ENCODE results near the gene STRADA. TPM values are rescaled to one million over a fixed set of nuclear protein-coding genes. Genes with fewer than 3 reads are reported as not detected.

Gene STRADA
- total and polyA plus RNA-seq, 10 of the 15 experiments (the other 5 are each of a cell fraction or from before 2014, with no cell fraction given), result 13.3 to 54.1 (median 44.0) TPM

DNA sequence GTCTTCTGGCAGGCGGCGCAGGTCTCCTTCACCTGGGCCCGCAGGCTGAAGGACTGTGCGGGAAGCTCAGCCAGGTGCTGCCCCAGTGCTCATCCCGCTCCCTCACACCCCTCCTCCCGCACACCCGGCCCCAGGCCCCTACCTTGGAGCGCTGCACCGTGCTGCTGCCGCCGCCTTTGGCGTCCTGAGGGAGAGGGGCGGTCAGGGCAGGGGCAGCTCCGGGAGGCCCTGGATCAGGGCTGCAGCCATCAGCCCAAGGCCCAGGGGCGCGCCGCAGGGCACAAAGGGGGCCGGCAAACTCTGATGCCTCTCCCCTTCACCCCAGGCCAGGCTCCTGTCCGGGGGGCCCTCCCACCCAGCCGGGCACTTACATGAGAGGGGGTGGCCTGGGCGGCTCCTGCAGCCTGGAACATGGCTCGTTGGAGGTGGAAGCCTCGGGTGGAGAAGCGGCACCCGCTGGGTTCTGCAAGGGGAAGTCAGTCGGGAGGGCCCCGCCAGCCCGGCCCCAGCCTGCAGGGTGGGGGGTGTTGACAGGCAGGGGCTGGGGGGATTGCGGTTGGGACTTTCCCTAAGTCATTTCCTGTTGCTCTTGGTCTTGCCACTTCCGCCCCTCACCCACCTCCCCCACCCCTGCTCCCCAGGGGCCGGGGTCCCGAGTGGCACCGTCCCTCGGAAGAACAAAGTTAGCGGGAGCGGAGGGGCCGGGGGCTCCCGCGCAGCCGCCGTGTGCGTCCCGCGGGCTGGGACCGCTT is 42.5 kb downstream of the STRADA start (continued):
- TF ChIP-seq, protein P1, sequence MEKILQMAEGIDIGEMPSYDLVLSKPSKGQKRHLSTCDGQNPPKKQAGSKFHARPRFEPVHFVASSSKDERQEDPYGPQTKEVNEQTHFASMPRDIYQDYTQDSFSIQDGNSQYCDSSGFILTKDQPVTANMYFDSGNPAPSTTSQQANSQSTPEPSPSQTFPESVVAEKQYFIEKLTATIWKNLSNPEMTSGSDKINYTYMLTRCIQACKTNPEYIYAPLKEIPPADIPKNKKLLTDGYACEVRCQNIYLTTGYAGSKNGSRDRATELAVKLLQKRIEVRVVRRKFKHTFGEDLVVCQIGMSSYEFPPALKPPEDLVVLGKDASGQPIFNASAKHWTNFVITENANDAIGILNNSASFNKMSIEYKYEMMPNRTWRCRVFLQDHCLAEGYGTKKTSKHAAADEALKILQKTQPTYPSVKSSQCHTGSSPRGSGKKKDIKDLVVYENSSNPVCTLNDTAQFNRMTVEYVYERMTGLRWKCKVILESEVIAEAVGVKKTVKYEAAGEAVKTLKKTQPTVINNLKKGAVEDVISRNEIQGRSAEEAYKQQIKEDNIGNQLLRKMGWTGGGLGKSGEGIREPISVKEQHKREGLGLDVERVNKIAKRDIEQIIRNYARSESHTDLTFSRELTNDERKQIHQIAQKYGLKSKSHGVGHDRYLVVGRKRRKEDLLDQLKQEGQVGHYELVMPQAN (conservative IDR thresholded peaks at IDR 0.05), result no peak; the same call in none of the 2 replicates
- no peak for TF ChIP-seq ZNF274 (IDR thresholded peaks at IDR 0.05; ENCODE audit: insufficient read depth, insufficient read length)
- TF ChIP-seq RFX5 (IDR thresholded peaks at IDR 0.05; ENCODE audit: low read depth, low read length), result no peak
- TF ChIP-seq RB1 (IDR thresholded peaks at IDR 0.05; ENCODE audit: borderline replicate concordance), result no peak
- TF ChIP-seq NFYB (IDR thresholded peaks at IDR 0.05; ENCODE audit: insufficient read depth, low read depth, low read length), result no peak
- no peak for TF ChIP-seq ASH2L (IDR thresholded peaks at IDR 0.05; ENCODE audit: borderline replicate concordance, low read depth)

DNA sequence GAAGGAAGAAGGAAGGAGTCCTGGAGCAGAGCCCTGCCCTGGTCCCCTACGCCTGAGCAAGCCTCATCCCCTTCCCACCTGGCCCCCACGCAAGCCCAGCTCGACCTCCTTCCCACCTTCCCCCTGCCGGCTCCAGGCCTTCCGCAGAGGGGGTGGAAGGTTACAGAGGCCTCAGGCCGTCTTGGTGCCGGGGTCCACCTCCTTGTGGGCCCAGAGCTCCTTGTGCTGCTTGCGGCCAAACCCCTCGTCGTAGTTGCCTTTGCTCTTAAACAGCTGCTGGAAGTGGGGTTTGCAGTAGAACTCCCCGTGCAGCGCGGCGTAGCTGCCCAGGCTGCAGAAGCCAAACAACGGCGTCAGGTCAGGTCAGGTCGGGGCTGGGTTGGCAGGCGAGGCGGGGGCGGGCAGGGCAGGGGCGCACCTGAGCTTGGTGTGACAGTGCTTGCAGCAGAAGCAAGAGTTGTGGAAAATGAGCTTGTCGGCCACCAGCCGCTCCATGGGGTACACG is 43.2 kb downstream of the STRADA start:
- peak overlapping the region; percentile 86 for H3K9ac ChIP-seq (ENCODE audit: control insufficient read depth, insufficient read depth, low read length)
- TF ChIP-seq EGR1 (IDR thresholded peaks at IDR 0.05; ENCODE audit: borderline replicate concordance in 1 of 2, low read depth in 2 of 2, low read length in 2 of 2) (peak in 1 of 2 experiments; percentile 26; a peak in 1 of 3 replicates), POLR2AphosphoS5 (IDR thresholded peaks at IDR 0.05; ENCODE audit: low read length) (peak; percentile 24; the same call in 1 of the 2 replicates), ZSCAN29 (IDR thresholded peaks at IDR 0.05) (no peak), IRF4 (IDR thresholded peaks at IDR 0.05; ENCODE audit: low read depth, low read length) (no peak), KLF5 (IDR thresholded peaks at IDR 0.05; ENCODE audit: partially characterized antibody) (no peak), ASH2L (IDR thresholded peaks at IDR 0.05; ENCODE audit: borderline replicate concordance, low read depth) (no peak), HCFC1 (IDR thresholded peaks at IDR 0.05; ENCODE audit: low read length) (no peak)
- peaks cover 62% of the 10 kb centered on the region for H3K79me2 ChIP-seq (ENCODE audit: control insufficient read depth, insufficient read depth, low read length)
- H3K9me3 ChIP-seq (replicated peaks; ENCODE audit: control insufficient read depth, insufficient read depth, low read length), result no peaks in the 10 kb centered on the region
- no peak for DNase-seq (ENCODE audit: low read depth, low spot score)
- in situ Hi-C loops (cut with MboI) (no loop called here), intact Hi-C loops (cut with micrococcal nuclease; ENCODE audit: unreplicated experiment) (loop anchor here (2.0 to 10.0 kb wide), 4 partner anchors 128 to 274 kb away; partner anchors contain the start of genes DCAF7, FTSJ3, PSMC5 and SMARCD2)
- BruUV-seq (replicated peaks), result no TSS peak
- CTCF ChIA-PET, result interaction anchor here (0.5 to 2.9 kb wide), 27 partner anchors 8 to 168 kb away, joined by 3 to 11 read pairs (median 4); partner anchors contain the start of gene CCDC47
- POLR2A ChIA-PET, result interaction anchor here (0.8 to 2.7 kb wide), 11 partner anchors 10 to 148 kb away, joined by 3 to 23 read pairs (median 4); partner anchors contain the start of genes CCDC47, DCAF7, DDX42 and MAP3K3
- under 1% methylated on average over 24 of the region's 24 CpGs for WGBS (ENCODE audit: insufficient coverage, insufficient replicate concordance, low lambda C conversion rate, missing lambda C conversion rate)
- SMC1A ChIA-PET (ENCODE audit: uncharacterized antibody, unreplicated experiment), result interaction anchor here (0.7 to 2.5 kb wide), 13 partner anchors 12 to 273 kb away, joined by 3 to 11 read pairs (median 3); partner anchors contain the start of genes CCDC47, DDX42, FTSJ3 and MAP3K3
- RAD21 ChIA-PET (ENCODE audit: unreplicated experiment), result interaction anchor here (0.8 to 3.2 kb wide), 16 partner anchors 10 to 273 kb away, joined by 3 to 24 read pairs (median 4); partner anchors contain the start of genes CCDC47, DDX42, MAP3K3 and STRADA
- ATAC-seq, result peak; percentile 0; the same call in 1 of the 3 replicates
- H3K4me2 ChIP-seq (ENCODE audit: control insufficient read depth, insufficient read depth), result peak overlapping the region; percentile 84
- H3K36me3 ChIP-seq (ENCODE audit: control insufficient read depth in 2 of 2, insufficient read depth in 2 of 2, low read length in 1 of 2), result peaks cover 12 to 14% of the 10 kb centered on the region in 2 experiments; a peak in 3 of 4 replicates
- H4K20me1 ChIP-seq (ENCODE audit: control insufficient read depth, insufficient read depth), result no peaks in the 10 kb centered on the region
- no peaks in the 10 kb centered on the region for H3K27me3 ChIP-seq (replicated peaks in 1 of 2; ENCODE audit: control insufficient read depth in 2 of 2, insufficient read depth in 2 of 2, low read length in 1 of 2)
- peak overlapping the region; percentile 94 for H3K27ac ChIP-seq (ENCODE audit: control insufficient read depth, insufficient read depth)
- peak overlapping the region; percentile 88 for H3K4me3 ChIP-seq
- peaks cover 40% of the 10 kb centered on the region for H3K4me1 ChIP-seq (ENCODE audit: control insufficient read depth, insufficient read depth, low read length)
- FAIRE-seq, result no peak
- no peak overlapping the region for H2AFZ ChIP-seq (ENCODE audit: control insufficient read depth, low read depth, low read length)
